GM12874 (cell line): ENCODE data around the gene CREG2.

Experiments
- TF ChIP-seq, protein P1 (sequence below): IDR thresholded peaks from 2 replicates; pipeline ENCODE4 v1.5.1; 2011; ENCODE audit warnings: low read depth, mild to moderate bottlenecking, control low read depth, low read length, moderate library complexity; ENCODE audit not compliant: insufficient read depth

Gene CREG2

DNA sequence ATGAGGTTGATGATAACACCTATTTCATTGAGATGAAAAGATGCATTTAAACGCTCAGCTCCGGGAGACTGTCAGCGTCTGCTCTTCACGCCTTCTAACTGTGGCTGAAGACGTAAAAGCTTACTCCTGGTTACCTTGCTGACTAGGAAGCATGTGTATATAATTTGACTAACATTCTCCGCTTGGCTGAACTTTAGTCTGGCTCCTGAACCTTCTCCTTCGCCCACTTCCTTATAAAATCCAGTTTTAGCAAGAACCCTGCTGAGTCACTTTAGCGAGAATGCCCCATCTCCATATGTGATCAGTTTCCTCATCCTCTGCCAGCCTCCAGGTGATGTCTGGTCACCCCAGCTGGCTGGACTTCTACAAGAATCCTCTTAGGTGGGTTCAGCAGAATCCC lies 12.7 kb upstream of the CREG2 start:
- TF ChIP-seq, protein P1, sequence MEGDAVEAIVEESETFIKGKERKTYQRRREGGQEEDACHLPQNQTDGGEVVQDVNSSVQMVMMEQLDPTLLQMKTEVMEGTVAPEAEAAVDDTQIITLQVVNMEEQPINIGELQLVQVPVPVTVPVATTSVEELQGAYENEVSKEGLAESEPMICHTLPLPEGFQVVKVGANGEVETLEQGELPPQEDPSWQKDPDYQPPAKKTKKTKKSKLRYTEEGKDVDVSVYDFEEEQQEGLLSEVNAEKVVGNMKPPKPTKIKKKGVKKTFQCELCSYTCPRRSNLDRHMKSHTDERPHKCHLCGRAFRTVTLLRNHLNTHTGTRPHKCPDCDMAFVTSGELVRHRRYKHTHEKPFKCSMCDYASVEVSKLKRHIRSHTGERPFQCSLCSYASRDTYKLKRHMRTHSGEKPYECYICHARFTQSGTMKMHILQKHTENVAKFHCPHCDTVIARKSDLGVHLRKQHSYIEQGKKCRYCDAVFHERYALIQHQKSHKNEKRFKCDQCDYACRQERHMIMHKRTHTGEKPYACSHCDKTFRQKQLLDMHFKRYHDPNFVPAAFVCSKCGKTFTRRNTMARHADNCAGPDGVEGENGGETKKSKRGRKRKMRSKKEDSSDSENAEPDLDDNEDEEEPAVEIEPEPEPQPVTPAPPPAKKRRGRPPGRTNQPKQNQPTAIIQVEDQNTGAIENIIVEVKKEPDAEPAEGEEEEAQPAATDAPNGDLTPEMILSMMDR = no peak

DNA sequence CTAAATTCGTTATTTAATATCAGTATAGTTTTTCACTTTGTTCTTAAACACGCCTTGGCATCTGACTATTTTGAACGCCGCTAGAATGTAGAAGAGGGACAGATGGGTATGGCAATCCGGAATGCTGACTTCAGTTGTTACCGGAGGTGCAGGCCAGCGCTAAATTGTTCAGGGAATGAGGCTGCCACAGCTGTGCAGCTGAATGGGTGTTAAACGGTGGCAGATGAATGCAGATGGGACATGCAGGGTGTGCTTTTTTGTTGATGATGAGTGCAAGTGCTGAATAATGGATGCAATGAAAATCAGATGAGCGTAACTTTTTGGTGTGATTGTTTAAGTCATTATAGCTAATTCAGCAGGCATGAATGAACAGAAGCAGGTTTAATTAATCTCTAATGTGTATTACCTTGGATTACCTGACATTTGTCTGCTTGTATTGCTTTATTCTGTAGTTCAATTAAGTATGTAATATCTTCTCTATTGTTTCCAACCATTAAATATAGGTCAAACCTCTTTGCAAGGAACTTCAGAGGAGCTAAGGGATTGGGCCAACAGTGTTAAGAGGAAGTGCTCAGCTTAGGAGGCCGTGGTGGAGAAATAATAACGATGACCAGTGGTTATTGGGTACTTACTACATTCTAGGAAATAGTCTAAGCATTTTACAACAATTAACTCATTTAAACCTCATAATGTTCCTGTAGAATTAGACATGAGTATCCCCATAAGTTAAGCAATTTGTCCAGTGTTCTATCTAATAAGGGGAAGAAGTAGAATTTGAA lies 11.9 kb upstream of the CREG2 start:
- TF ChIP-seq, protein P1 = no peak

DNA sequence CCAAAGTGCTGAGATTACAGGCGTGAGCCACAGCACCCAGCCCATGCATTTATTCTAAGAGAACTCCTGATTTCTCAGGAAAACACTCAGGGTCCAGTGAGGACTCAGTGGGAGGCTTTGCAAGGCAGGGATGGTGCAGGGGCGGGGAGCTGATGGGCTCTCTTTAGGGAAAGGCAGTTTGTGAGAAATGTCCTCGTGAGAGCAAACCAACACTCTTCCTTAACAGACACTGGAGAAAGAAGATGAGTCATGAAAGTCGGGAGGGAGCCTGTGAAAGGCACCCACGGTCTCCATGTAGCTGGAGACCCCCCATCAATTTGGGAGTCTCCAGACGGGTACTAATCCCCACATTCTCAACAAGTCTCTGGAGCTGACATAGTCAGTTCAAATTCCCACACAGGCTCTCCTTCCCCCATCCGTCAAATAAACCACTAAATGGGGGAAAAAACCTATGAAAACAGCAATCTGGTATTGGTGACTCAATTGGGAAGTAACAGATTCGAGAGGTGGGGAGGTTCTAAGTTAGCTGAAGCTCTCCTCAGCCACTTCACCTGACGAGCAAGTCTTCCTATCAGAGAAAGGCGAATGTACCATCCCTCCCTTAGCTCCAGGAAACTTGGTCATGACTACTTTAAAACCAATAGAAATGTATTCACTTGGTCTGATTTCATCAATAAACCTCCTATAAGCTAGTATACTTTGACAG lies 11.0 kb upstream of the CREG2 start:
- TF ChIP-seq, protein P1 = no peak

DNA sequence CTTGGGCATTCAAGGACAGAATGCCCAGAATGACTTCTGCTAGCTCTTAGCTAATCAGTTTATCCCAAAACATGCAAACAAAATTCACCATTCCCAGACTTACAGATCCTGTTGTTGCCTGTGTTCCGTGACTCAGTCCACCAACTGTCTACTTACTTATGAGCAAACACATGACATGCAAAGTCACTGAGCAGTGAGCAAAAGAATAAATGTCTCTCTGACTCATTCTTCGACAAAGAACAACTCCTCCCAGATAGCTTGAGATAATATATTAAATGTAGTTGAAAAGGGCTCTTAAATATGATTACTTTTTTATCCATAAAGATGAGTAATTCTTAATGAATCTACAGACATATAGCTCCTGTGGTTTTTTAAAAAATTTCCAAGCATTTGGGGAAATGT lies 9.0 kb upstream of the CREG2 start:
- TF ChIP-seq, protein P1 = no peak

DNA sequence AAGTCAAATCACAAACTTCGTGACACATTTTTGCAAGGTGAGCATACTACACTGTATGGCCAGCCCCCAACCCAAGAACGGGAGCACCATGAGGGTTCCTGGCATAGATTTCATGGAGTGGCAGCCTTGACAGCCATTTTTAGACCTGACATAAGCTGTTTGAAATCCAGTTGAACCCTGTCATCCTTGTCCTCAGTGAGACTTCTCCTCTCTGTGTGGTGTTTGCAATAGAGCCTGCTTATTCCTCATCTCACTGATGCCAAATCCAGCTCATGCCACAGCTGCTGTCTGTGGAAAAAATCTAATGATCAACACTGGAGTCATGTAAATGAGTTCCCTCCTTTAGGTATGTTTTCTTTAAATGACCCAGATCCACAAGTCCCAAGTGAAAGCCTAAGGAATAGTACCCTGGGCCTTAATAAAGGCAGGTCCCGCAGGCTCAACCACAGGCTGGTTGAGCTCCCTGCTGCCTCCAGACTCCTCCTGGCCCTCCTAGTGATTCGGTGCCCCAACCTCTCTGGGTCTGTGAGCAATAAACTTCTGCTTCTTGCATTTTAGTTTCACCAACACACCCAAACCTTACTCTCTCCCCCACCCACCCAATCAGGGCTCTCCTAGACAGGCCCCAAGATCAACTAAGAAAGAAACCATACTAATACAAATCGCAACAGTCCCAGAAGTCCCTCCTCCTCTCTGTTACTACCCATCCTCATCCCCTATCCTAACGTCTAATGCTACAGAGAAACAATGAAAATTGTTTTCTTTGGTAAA lies 8.4 kb upstream of the CREG2 start:
- TF ChIP-seq, protein P1 = no peak

DNA sequence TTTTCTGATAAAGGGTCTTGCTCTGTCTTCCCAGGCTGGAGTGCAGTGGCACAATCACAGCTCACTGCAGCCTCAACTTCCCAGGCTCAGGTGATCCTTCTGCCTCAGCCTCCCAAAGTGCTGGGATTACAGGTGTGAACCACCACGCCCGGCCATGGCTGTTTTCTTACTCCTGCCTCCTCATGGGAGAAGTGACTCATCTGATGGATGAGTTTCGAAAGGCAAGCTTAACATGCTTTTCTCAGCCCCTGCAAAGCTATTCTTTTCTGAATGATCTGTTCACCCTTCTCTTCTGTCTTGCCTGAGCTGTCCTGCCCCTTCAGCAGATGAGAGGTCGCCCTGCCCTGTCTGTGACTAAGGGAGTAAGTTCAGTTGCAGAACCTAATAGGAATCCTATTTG lies 929 bp upstream of the CREG2 start:
- TF ChIP-seq, protein P1 = no peak

DNA sequence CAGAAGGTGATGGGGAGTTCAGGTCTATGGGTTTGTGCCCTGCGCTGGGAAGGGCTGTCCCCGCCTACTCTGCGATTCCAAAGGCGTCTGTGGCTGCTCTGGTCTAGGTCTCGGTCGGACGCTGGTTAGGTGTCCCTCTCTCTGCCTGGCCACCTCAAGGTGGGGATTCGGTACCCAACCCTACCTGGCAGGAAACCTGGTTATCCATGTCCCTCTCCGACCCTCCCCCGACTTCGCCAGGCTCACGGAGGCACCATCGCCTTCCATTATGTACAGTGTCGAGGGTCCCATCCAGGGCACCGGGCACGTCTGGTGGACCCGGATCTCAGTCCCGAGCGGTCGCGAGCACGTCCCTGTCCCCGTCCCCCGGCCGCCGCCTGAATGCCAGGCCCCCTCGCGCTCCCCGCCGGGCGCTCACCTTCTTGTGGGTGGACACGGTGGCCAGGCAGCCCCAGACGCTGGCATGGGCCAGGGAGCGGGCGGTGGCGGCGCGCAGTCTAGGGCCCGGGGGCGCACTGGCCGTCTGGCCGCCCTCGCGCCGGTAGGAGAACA lies 628 bp downstream of the CREG2 start:
- TF ChIP-seq, protein P1 = no peak
